ENCODE measurements around the gene AIFM2. TPM values are rescaled to one million over a fixed set of nuclear protein-coding genes. Genes with fewer than 3 reads are reported as not detected.

Gene AIFM2
- 3.9 TPM for total RNA-seq

DNA sequence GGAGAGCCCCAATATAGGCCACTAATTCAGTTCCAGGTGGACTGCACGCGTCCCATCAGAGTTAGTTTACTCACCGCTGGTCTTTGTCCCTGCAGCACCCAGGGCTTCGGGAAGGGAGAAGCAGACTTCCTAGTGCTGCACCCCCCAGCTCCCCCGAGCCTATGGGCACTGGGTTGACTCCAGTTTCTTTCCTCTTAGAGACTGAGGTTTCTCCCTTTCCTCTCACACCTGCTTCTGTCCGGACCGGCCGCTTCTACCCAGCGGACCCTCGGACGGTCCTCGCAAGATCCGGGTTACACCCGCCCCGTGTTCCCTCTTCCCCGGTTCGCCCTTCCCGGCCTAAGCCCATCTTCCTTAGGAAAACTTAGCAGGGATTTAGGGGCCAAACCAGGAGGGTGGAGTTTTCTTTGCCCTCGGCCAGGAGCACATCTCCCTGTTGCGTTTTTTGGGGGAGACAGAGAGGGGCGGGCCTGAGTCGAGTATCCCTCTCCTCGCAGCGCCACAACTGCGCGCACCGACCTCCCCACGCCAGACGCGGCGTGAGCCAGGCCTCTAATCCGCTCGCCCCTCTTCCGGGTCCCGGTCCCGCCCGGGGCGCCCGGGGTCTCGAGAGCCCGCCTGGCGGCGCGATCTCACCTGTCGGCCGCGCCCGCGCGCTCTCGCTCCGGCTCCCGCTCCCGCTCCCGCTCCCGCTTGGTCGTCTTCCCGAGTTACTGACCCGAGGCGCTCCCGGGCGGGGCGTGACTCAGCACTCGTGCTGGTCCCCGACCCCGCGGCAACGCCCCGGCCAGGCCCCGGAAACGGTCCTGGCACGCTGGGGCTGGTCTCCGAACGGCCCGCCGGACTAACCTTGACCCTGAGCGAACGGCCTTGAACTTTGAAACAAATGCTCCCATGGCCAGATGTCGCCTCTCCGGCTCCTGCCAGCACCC is at the start of gene AIFM2:
Gene AIFM2 (minus strand): TSS at position 728 of the 932 bp plus-strand sequence. CDS start 8,741 bp downstream, outside the sequence.

DNA sequence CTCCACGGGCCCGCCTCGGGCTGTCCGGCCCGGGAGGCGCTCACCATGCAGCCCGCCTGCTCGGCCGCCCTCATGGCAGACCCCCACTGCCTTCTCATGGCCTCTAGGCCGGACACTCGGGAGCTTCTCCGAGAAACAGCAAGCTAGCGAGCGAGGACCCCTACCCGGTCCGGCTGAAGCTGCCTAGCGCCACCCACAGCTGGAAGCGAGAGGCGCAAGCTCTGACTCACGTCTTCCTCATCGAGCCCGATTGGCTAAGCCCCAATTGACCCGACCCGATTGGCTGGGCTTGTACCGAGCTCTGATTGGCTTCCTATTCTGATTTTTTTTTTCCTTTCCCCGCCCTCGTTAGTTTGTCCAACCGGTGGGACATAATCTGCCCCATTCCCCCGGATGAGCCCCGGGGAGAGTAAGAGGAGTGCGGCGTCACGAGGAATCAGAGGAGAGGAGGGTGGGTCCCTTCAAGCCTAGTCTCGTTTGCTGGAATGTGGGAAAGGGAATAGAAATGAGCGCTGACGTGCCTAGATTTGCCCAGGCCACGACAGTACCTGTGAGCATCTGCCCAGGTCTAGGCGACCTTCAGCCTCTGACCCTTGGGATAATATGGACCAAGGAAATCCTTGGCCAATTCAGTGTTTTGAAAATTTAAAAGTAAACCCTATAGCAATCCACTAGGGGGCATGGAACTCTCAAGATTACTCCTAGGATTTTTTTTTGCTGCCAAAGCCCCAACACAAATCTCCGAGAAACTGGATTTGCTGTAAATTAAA is 14.0 kb upstream of the AIFM2 start, which contains the start of gene TYSND1:
Gene TYSND1 (minus strand): TSS at position 212 of the 770 bp plus-strand sequence. CDS start 114 bp downstream, at position 98.

Other genes with a start within 250 kb of the AIFM2 start
- 45.7 TPM for gene MACROH2A2, start 80.0 kb downstream of the AIFM2 start, total RNA-seq
- 6.7 TPM for gene TYSND1, start 13.9 kb upstream of the AIFM2 start, total RNA-seq
- gene SAR1A, start 37.7 kb upstream of the AIFM2 start, total RNA-seq, result 160 TPM
- 207 TPM for gene PPA1, start 100.6 kb upstream of the AIFM2 start, total RNA-seq
- 5.1 TPM for gene NPFFR1, start 151.2 kb upstream of the AIFM2 start, total RNA-seq
- 12.9 TPM for gene LRRC20, start 249.8 kb upstream of the AIFM2 start, total RNA-seq

Measured in diencephalon (tissue), 1 donor.